GM21390 (cell line): ENCODE results near the gene TRPM5.

ENCODE experiments used
- ATAC-seq: cut with Tn5 transposase; IDR thresholded peaks from one replicate; pipeline ENCODE4 v1.9.1; 2021; ENCODE audit not compliant: unreplicated experiment

TRPM5 gene

DNA sequence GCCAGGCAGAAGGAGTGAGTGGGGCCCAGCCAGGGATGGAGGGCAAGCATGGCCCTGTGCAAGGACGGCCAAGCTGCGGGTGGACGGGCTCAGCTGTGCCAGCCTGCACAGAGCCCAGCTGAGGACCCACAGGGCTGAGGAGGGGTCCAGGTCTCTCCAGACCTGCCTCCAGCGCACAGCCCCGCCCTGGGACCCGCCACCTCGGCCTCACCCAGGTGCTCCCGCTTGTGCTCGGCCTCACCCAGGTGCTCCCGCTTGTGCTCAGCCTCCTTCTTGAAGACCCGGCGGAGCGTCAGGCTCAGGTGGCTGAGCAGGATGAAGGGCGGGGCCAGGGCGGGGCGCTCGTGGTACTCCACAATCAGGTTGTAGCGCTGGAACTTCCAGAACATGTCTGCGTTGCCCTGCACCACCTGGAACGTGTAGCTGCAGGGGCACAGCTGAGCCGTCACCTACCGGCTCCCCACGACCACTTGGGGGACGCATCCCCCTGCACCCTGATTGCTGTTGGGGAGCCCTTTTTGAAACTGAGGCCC lies 37.4 kb downstream of the TRPM5 start:
- ATAC-seq = no peak

DNA sequence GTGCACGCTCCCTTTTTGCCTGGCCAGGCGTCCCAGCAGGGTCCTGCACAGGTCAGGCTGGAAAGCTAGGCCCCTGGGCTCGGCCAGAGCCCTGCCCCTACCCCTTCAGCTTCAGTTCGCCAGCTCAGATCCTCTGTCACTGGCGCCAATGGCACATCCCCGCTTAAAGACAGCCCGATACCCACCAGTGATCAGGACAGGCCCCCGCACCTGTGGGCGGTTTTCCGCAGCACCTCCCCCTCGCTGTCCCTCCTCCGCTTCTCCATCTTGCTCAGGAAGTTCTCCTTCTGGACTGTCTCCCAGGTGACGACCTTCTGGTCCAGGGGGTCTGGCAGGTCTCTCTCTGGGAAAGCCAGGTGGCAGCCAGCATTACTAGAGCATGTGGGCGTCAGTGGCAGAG lies 37.9 kb downstream of the TRPM5 start:
- ATAC-seq = no peak

DNA sequence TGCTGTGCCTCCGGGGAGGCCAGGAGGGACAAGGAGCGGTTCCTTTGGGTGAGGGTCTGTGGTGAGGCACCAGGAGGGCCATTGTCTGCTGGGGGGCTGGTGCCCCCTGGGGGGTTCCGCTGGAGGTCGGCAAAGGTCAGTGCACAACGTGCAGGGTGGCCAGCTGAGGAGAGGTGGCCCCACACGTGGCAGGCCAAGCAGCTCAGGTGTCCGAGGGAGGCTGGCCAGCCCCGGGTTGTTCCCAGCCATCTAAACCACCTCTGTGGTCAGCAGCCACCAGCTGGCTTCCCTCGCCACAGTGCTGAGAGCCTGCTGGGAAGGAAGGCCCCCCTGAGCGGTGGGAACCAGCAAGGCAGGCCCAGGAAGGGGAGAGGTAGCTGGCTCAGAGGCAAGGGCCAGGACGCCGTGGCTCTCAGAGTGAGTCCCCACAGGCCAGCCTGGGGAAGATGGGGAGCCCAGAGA lies 39.5 kb downstream of the TRPM5 start:
- ATAC-seq = no peak

DNA sequence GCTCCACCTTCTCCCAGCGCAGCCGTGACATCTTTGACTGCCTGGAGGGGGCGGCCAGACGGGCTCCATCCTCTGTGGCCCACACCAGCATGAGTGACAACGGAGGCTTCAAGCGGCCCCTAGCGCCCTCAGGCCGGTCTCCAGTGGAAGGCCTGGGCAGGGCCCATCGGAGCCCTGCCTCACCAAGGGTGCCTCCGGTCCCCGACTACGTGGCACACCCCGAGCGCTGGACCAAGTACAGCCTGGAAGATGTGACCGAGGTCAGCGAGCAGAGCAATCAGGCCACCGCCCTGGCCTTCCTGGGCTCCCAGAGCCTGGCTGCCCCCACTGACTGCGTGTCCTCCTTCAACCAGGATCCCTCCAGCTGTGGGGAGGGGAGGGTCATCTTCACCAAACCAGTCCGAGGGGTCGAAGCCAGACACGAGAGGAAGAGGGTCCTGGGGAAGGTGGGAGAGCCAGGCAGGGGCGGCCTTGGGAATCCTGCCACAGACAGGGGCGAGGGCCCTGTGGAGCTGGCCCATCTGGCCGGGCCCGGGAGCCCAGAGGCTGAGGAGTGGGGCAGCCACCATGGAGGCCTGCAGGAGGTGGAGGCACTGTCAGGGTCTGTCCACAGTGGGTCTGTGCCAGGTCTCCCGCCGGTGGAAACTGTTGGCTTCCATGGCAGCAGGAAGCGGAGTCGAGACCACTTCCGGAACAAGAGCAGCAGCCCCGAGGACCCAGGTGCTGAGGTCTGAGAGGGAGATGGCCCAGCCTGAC lies 41.2 kb downstream of the TRPM5 start:
- ATAC-seq = no peak

DNA sequence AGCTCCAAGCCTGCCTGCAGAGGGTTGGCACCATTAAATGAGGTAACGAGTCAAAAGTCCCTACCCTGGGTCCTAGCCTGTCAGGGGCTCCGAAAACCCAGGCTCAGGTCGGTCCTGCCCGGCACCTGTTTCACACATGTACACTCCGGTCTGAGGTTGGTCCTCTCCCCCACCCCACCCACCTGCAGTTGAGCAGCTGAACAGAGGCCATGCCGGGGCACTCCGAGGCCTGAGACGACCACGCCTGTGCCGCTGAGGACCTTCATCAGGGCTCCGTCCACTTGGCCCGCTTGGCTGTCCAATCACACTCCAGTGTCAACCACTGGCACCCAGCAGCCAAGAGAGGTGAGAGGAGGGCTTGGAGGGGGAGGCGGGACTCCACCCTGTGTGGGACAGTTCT lies 42.2 kb downstream of the TRPM5 start:
- no peak for ATAC-seq

DNA sequence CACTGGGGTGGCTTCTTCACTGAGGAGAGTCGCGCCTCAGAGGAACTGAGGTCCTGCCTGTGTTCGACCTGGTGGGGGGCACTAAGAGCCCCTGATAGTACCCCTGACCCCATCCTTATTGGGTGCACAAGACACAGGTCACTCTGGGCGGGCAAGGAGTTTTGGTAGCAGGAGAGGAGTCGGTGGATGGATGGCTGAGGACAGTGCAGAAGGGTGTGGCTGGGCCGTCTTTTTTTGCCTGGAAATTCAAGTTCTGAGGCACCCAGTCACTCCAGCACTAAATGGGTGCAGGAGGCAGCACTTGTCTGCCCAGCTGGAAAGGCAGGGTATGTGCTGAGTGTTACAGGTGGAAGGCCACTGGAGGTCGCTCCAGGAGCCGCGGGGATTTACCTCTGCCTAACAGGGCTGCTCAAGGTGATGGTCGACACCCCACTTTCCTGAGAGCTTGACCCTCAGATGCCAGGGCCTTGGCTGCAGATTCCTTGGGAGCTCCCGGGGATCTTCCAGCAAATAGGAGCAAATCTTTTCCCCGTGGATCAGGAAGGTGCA lies 42.8 kb downstream of the TRPM5 start:
- ATAC-seq = no peak

DNA sequence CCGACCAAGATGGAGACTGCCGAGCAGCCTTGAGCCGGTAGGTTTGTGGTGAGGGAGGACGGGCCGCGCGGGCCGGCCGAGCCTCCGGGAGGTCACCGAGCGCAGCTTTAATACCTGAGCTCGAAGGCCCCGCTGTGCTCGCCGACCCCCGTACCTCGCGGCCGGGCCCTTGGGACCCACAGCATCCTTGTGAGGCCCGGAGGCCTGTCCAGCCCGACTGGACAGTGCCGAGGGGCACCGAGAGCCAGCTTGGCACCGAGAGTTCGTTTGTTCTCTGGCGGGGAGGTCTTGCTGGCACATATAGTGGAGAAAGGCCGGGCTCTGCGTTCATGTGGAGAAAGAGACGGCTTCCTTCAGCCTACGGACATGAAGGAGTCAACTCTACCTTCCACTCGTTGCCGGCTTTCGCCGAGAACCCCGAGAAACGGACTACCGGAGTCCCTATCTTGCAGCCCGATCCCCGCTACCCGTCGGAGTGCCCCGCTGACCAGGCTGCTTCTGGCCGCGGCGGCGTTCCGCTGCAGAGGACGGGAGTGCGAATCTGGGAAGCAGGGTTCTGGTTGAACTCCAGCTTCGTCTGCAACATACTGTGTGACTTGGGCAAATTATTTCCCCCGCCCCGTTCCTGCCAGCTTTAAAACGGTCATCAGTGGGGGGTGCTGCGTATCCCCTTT lies 43.4 kb downstream of the TRPM5 start:
- no peak for ATAC-seq

DNA sequence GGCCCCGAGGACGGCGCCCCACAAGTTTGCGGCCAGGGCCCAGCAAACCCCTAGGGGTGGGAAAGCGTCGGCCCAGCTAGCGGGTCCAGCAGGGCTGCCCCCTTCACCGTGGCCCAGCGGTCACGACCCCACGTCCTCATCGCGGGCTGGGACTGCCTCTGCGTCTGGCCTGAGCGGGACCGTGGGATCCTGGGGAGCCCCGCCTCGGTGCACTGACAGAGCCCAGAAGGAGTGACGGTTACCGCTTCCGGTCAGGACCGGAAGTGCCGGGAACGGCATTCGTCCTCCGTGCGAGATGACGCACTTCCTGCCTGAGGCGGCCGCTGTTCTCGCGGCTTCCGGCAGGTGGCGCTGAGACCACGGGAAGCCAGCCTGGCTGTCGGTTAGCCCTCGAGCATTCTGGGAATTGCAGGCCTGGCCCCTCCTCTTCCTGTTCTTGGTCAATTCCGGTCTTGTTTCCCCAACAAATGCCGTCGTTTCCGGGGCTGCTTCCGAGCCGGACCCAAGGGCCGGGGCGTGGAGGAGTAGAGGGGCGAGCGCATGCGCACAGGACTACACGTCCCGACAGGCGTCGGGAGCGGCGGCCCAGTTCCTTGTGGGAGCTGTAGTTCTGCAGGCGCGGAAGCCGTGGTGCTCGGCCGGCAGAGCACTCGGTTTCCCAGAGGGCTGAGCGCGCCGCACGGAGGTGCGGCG lies 44.1 kb downstream of the TRPM5 start, which contains the start of gene TSSC4:
TSSC4 (plus strand) TSS at position 682 of the 693 bp plus-strand sequence. CDS start 1,884 bp downstream, outside the sequence.
- ATAC-seq = peak; percentile 78

DNA sequence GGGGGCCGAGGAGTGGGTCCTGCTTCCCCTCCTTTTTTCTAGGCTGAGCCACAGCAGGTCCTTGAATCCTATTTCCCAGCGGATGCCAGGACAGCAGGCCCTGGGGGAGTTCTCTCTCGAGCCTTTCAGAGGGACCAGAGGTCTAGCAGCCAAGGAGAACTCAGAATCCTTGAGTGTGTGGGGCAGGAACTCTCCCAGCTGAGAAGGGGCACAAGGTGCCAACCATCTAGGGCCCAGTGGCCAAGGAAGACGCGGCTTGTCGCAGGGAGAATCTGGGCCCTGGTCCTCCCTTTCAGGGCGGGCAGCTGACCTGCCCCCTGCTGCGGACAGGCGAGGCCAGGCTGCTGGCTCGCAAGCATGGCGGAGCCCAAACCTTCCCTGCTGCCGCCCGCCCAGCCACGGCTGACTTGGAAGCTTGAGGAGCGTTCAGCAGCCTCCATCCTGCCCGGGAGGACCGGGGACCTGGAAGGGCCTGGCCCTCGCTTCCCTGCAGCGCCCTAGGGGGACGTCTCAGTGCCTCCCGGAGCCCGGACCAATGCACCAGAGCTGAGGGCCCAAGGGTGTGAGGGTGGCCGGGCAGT lies 44.7 kb downstream of the TRPM5 start:
- ATAC-seq = peak; percentile 6

DNA sequence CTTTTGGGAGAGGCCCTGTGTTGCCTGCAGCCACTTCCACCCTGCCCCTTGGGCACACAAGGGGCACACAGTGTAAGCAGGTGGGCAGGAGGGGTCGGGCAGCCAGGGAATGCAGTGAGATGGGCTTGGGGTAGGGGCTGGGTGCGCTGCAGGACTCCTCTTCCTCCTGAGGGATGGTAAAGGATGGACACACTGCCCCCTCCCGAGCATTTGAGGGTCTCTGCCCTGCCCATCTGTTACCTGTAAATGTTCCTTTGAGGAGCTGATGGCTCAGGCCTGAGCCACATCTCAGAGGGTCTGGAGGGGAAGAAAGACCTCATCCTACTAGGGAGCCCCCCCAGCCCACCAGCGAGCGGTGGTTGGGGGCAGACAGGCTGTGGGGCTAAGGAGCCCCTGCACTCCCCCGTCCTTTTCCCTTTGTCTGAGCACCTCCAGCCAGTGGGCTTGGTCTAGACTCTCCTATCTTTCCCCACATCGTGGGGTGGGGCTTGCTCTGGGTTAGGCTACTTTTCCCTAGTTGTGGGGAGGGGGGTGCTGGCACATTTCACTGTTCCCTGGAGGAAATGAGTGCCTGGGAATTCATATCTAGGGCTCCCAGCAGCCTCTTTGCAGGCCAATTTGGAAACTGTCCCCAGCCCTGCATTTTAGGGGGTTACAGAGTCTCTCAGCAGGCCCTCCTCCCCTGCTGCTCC lies 45.5 kb downstream of the TRPM5 start:
- no peak for ATAC-seq

DNA sequence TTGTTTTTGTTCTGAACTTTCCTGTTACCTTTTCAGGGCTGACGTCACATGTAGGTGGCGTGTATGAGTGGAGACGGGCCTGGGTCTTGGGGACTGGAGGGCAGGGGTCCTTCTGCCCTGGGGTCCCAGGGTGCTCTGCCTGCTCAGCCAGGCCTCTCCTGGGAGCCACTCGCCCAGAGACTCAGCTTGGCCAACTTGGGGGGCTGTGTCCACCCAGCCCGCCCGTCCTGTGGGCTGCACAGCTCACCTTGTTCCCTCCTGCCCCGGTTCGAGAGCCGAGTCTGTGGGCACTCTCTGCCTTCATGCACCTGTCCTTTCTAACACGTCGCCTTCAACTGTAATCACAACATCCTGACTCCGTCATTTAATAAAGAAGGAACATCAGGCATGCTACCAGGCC lies 47.3 kb downstream of the TRPM5 start:
- ATAC-seq = no peak

DNA sequence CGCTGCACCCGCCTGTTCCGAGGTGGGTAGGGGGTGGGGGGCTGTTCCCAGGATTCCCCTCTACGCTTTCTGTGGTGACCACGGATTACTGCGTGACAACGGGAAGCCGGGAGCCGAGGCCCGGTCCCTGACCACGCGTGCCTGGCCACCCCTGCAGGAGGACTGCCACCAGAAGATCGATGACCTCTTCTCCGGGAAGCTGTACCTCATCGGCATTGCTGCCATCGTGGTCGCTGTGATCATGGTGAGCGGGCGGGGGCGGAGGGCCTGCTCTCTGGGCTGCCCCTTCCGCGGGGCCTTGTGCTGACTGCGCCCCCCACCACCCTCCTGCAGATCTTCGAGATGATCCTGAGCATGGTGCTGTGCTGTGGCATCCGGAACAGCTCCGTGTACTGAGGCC lies 47.8 kb downstream of the TRPM5 start:
- ATAC-seq = no peak

DNA sequence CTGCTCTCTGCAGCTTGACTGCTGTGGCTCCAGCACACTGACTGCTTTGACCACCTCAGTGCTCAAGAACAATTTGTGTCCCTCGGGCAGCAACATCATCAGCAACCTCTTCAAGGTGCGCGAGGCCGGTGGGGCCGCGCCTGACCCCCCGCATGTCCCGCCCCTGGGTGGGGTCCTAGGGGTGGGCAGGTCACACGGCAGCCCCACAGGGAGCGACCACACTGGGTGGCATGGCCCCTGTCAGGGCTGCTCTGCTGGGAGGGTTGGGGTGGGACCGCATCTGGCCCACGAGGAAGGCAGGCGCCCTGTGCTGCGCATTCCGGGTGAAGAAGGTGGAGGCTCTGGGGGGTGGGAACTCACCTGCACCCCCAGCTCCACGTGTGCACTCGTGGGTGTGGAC lies 48.5 kb downstream of the TRPM5 start:
- ATAC-seq = no peak

DNA sequence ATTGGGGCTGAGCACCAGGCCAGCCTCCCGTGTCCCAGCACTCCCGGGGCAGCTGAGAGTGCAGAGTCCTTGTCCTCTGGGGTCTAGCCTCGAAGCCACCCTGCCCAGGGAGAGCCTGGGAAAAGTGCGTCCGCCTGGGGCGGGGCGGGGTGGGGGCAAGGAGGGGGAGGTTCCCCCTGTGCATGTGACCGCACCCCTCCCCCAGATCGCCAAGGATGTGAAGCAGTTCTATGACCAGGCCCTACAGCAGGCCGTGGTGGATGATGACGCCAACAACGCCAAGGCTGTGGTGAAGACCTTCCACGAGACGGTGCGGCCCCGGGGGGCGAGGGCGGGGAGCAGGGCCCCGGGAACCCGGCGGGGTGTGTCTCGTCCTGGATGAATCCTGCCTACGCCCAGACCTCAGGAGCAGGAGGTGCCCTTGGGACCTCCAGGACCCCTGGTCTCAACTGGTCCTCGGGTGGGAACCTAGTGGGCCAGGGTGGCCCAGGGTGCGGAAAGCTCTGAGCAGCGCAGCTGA lies 49.0 kb downstream of the TRPM5 start:
- no peak for ATAC-seq

DNA sequence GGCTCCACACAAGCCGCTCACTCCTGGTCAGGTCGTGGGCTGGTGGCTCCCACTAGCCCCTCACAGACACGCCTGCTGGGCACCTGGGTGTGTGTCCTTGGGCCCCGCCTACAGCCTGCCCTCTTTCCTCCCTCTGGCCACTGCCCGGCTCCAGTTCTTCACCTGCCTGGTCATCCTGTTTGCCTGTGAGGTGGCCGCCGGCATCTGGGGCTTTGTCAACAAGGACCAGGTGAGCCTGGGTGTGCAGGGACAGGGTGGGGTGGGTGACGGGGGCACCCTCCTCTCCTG lies 49.6 kb downstream of the TRPM5 start:
- no peak for ATAC-seq
